Thyroid gland (tissue), 4 donors: Measurements from ENCODE around the gene HSF2BP. TPM values are rescaled to one million over a fixed set of nuclear protein-coding genes. Genes with fewer than 3 reads are reported as not detected.
"Not testable (repeated sequence)": the region's sequence is repeated elsewhere in the genome, so short reads cannot be mapped to it uniquely, and the experiment has no call there.

Source experiments
- DNase-seq, 2 donors: peaks; one replicate each; pipeline ENCODE4 v3.0.0-alpha.2; 2019
- H3K27ac ChIP-seq, 3 donors: fragments of 200-600 bp; sonication (generic); 1 replicate in 2 of 3; 2 replicates in 1 of 3; pipeline ENCODE4 v1.5.1; 2016 to 2019; ENCODE audit warnings: mild to moderate bottlenecking in 1 of 3, moderate library complexity in 1 of 3
- H3K27me3 ChIP-seq: fragments of 200-600 bp; sonication (generic); one replicate; pipeline ENCODE4 v1.5.1; 2019
- H3K36me3 ChIP-seq, 2 donors: fragments of 200-600 bp; sonication (generic); one replicate each; pipeline ENCODE4 v1.5.1; 2016 to 2019
- H3K4me1 ChIP-seq, 2 donors: fragments of 200-600 bp; sonication (generic); one replicate each; pipeline ENCODE4 v1.5.1; 2017 to 2019
- H3K4me3 ChIP-seq, 3 donors: fragments of 200-600 bp; sonication (generic); replicated peaks in 1 of 3; 1 replicate in 2 of 3; 2 replicates in 1 of 3; pipeline ENCODE4 v1.5.1; 2016; ENCODE audit warnings: mild to moderate bottlenecking in 1 of 3
- H3K9me3 ChIP-seq: fragments of 200-600 bp; sonication (generic); one replicate; pipeline ENCODE4 v1.5.1; 2017
- POLR2A ChIP-seq, 2 donors: fragments of 450-650 bp; IDR thresholded peaks; one replicate each; pipeline ENCODE4 v1.6.1; 2017; ENCODE audit warnings: antibody characterized with exemption in 2 of 2, mild to moderate bottlenecking in 2 of 2, moderate library complexity in 1 of 2
- WGBS, 2 donors: methylation state at CpG; one replicate each; pipeline ENCODE4 v1.1.5; 2017; 5-methylcytosine and 5-hydroxymethylcytosine counted together
- intact Hi-C: fragments of 100-400 bp; cut with DNase I; formaldehyde crosslinking; loops from one replicate; pipeline ENCODE4 v1.15.1; 2023
- total RNA-seq, 4 donors: library from RNA; depleted of rRNA; stranded (reverse); fragments of >200 nt; gene quantifications; one replicate each; pipeline ENCODE4 v1.2.3, GENCODE V29; 2016
- TF ChIP-seq, protein P1 (sequence below), 6 experiments: fragments of 200-600 bp in 3 of 6; fragments of 450-650 bp in 3 of 6; sonication (generic) in 3 of 6; IDR thresholded peaks; one replicate each; pipeline ENCODE4 v1.5.1; 2016 to 2019; ENCODE audit warnings: antibody characterized with exemption in 6 of 6, mild to moderate bottlenecking in 2 of 6, inconsistent platforms in 1 of 6, moderate library complexity in 1 of 6

Gene HSF2BP
- total RNA-seq, 4 donors from 2014 or later: 0.33 to 1.2 (median 0.84) TPM

DNA sequence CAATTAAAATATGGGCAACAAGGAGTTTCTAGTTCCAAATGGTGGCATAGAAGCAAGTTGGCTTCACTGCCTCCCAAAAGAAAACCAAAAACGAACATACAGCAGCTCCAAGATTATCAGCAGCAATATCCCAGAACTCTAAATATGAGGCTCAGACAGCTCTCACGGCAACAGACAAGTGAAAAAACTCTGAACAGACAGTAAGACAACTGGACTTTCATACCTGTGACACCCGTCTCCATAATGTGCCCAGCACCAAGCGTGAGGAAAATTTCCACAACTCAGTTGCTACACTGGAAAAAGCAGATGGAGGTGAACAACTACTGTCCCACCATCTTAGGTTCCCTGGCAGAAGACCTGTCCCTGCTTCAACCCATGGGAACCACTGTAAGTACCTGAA, 39.9 kb downstream of the HSF2BP start:
- Histone ChIP-seq H3K36me3 (no peaks in the 10 kb centered on the region), H3K9me3 (no peaks in the 10 kb centered on the region), H3K4me1 (no peaks in the 10 kb centered on the region), H3K4me3 (no peak overlapping the region), H3K27ac (no peak overlapping the region), H3K27me3 (no peaks in the 10 kb centered on the region)
- intact Hi-C loops: no loop called here
- DNase-seq: no peak
- TF ChIP-seq, protein P1, sequence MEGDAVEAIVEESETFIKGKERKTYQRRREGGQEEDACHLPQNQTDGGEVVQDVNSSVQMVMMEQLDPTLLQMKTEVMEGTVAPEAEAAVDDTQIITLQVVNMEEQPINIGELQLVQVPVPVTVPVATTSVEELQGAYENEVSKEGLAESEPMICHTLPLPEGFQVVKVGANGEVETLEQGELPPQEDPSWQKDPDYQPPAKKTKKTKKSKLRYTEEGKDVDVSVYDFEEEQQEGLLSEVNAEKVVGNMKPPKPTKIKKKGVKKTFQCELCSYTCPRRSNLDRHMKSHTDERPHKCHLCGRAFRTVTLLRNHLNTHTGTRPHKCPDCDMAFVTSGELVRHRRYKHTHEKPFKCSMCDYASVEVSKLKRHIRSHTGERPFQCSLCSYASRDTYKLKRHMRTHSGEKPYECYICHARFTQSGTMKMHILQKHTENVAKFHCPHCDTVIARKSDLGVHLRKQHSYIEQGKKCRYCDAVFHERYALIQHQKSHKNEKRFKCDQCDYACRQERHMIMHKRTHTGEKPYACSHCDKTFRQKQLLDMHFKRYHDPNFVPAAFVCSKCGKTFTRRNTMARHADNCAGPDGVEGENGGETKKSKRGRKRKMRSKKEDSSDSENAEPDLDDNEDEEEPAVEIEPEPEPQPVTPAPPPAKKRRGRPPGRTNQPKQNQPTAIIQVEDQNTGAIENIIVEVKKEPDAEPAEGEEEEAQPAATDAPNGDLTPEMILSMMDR (IDR thresholded peaks at IDR 0.05): no peak
- TF ChIP-seq POLR2A (IDR thresholded peaks at IDR 0.05): no peak
- WGBS, 2 donors: 94 to 96% methylated on average over 4 of the region's 4 CpGs

DNA sequence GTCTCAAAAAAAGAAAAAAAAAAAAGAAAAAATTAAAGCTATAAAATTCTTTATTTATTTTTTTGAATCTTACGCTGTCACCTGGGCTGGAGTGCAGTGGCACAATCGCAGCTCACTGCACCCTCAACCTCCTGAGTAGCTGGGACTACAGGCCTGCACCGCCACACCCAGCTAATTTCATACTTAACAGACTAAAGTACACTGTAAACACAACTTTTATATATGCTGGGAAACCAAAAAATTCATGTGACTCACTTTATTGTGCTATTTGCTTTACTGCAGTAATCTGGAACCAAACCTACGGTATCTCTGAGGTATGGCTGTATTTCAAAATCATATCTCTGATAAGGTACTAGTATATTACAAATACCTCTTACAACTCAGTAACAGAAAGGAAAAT, 40.3 kb downstream of the HSF2BP start:
- H3K27ac ChIP-seq: no peak overlapping the region
- WGBS, 2 donors: 95 to 99% methylated on average over 4 of the region's 4 CpGs
- no peak for TF ChIP-seq POLR2A (IDR thresholded peaks at IDR 0.05)
- TF ChIP-seq, protein P1 (IDR thresholded peaks at IDR 0.05): no peak
- no peaks in the 10 kb centered on the region for H3K27me3 ChIP-seq
- DNase-seq: no peak
- H3K4me1 ChIP-seq: no peaks in the 10 kb centered on the region
- H3K4me3 ChIP-seq: no peak overlapping the region
- H3K9me3 ChIP-seq: no peaks in the 10 kb centered on the region
- H3K36me3 ChIP-seq: no peaks in the 10 kb centered on the region
- intact Hi-C loops: no loop called here

DNA sequence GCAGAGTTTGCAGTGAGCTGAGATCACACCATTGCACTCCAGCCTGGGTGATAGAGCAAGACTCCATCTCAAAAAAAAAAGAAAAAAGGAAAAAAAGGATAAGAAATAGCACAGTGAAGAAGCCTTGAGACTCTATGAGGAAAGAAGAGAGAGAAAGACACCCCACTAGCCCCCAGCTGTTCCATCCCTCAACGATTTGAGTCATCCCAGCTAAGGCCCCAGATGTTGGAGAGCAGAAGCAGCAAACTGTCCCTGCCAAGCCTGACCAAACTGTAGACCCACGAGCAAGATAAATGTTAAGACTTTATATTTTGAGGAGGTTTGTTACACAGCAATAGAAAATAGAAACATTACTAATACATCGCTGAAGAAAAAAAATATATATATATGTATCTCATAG, 42.4 kb downstream of the HSF2BP start:
- H3K9me3 ChIP-seq, H3K27me3 ChIP-seq, H3K4me3 ChIP-seq, intact Hi-C loops, DNase-seq, H3K4me1 ChIP-seq, H3K27ac ChIP-seq, H3K36me3 ChIP-seq: not testable (repeated sequence)
- 81 to 90% methylated on average over 3 of the region's 3 CpGs for WGBS, 2 donors

DNA sequence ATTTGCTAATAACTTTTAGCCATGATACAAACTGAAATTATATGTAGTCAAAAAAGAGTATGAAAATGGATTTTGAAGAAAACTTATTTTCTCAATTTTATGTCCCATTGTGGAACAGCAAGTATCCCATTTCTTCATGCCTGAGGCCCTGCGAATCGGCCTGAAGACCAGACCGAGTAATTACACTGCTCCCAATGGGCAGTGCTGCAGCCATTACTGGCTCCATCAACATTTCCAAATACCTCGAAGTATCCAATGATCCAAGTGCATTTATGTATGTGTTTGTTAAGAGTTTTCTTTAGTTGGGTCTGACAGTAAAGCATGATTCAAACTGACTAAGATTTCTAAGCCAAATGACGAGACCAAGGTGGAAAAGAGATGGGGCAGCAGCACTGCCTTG, 44.4 kb downstream of the HSF2BP start:
- Histone ChIP-seq H3K36me3 (no peaks in the 10 kb centered on the region), H3K4me3 (no peak overlapping the region), H3K27ac (no peak overlapping the region), H3K27me3 (no peaks in the 10 kb centered on the region), H3K9me3 (no peaks in the 10 kb centered on the region), H3K4me1 (peaks cover 5 to 17% of the 10 kb centered on the region in 2 donors)
- WGBS, 2 donors: 88 to 94% methylated on average over 5 of the region's 5 CpGs
- TF ChIP-seq, protein P1 (IDR thresholded peaks at IDR 0.05): no peak
- no peak for TF ChIP-seq POLR2A (IDR thresholded peaks at IDR 0.05)
- intact Hi-C loops: no loop called here
- no peak for DNase-seq

DNA sequence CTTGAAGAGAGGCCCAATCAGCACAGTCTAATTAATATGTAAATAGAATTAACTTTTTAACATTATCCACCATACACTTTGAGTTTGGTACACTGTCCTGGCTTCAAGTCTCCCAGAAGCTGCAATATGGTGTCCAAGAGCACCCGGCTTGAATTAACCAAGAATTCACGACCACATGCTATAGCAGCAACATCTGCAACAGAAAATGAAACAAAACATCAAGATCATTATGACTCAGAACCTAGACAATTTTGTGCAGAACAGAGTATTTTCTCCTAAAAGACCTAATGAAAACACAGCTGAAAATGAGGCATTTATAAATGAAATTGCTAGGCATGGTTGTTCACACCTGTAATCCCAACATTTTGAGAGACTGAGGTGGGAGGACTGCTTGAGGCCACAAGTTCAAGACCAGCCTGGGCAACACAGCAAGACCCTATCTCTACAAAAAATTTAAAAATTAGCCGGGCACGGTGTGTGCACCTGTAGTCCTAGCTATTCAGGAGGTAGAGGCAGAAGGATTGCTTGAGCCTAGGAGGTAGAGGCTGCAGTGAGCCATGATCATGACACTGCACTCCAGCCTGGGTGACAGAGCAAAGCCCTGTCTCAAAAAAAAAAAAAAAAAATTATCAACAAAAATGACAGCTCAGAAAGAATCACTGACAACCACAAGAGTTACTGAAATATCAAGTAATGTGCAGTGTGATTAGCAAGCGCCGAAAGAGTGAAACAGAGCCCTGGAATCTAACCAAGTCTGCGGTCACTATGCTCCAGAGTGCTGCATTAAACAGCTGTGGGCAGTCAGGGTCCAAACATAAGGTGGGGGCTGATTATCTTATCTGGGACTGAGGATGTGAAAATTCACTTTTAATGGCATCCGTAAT, 45.3 kb downstream of the HSF2BP start:
- H3K4me1 ChIP-seq: peaks cover 10 to 26% of the 10 kb centered on the region in 2 donors
- no peak overlapping the region for H3K4me3 ChIP-seq
- no peak overlapping the region for H3K27ac ChIP-seq
- WGBS, 2 donors: 93 to 94% methylated on average over 8 of the region's 8 CpGs
- no peaks in the 10 kb centered on the region for H3K27me3 ChIP-seq
- intact Hi-C loops: no loop called here
- H3K36me3 ChIP-seq: no peaks in the 10 kb centered on the region
- no peak for DNase-seq
- no peak for TF ChIP-seq POLR2A (IDR thresholded peaks at IDR 0.05)
- TF ChIP-seq, protein P1 (IDR thresholded peaks at IDR 0.05): no peak
- H3K9me3 ChIP-seq: no peaks in the 10 kb centered on the region
